HG03103 (cell line): Measurements from ENCODE around the gene DOCK1.

Experiments
- ATAC-seq: cut with Tn5 transposase; IDR thresholded peaks from one replicate; pipeline ENCODE4 v1.9.1; 2021; ENCODE audit warnings: low read depth; ENCODE audit not compliant: unreplicated experiment

The DOCK1 gene

DNA sequence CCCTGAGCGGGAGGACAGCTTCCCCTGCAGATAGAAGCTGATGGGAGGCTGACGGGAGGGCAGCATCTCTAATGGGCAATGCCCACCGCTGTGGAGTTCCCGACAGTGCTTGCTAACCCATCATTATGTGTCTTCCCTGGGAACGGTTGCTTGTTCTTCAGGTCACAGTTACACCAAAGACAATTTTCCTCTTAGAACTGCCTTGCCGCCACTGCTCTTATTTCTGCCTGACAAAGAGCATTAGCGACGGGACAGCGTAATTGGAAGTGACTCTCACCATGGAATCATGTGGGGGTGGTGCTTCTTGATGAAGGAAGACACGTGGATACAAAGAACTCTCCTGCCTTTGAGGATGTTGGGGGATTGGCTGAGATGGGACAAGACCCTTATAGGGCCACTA is 562.6 kb downstream of the DOCK1 start:
- ATAC-seq: no peak

DNA sequence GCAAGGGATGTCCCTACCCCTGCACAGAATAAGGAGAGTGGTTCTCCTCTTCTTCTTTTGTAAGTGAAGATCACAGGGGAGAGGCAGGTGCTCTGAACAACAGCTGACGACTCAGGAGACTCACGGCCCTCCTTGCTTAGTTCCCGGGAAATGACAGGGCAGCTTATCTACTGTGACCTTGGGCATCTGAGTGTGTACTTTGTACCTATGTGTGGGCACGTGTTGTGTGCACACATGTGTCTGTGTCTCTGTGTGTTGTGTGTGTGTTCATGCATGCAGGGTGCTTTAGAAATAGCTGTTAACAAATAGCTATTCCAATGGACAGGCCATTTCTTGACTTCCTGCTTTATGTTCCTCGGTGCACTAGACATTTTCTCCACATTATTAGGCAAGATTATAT is 563.4 kb downstream of the DOCK1 start:
- ATAC-seq: no peak

DNA sequence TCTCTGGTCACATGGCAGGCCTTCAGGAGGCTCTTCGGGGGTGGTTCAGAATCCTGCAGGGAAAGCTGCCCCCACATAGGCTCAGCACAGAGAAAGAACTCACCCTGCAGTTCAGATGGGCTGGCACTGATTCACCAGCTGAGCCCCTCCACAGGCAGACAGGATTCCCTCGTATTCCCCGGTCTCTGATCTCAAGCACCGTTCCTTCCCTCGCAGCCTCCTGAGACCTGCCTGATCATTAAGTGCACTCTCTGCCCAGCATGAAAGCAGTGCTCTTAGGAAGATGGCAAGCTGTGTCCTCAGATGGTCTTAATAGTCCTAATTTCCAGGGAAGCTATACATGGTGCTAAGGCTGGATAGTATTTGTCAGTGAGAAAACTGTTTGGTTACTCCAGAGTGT is 565.7 kb downstream of the DOCK1 start:
- no peak for ATAC-seq

DNA sequence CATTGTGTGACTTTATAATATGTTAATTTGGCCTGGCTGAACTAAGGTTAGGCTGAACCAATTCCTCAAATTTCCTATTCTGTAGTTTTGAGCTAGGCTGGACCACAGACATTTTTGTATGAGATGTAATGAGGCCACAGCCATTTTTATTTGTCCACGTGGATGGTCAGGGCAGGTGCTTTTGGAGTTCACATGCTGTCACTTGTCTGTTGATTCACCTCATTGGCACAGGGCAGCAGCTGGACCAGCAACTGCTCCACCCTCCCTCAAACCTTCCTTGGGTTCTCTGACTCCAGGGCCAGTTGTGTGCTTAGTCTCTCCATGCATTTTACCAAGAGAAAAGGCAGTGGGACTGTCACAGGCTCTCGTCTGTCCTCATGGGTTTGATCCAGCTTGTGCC is 567.7 kb downstream of the DOCK1 start:
- ATAC-seq: no peak

DNA sequence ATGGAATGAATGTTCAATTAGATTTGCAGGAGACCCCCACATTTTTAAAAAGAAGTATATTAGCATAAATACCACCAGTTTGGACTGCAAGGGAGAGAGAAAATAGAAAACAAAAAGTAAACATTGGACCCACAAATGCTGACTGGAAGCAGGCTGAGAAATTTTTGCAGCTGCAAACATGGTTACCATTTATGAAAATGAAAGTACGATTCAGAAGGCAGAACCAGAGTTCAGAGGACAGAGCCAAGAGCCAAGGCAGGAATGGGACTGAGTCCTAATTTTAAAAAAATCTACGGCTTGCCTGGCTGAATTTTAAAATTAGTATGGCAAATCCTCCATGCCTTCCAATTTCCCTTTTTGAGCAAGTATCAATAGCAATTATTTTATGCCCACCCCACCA is 569.3 kb downstream of the DOCK1 start:
- ATAC-seq: no peak

DNA sequence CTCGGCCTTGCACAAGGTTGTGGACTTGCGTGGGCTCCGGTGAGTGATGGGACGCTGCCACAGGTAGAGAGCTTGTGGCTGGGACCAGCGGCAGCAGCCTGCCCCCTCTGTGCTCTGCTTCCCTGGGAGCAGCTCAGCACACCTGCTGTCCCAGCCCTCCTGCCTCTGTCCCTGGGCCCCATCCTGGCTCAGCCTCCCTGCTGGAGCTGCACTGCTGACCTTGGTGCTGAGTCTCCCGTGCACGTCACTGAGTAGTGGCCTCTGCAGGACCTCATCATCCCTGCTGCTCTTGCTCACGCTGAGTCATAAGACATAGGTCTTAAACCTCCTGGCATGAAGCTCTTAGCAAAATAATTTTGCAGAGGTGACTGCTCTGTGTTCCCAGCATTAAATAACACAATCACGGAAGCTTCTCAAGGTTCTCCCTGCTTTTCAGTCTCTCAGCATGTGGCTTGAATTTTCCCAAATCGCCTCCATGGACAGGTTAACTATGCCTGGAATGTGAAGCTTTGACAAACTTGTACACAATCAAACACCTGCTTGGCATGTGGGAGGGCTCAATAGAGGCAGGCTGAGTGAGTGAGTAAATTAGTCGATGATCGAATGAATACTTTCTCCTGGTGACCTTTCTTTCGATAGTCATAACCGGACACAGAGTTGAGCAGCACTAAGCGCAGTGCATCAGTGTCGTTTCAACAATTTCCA is 580.1 kb downstream of the DOCK1 start:
- ATAC-seq: no peak

DNA sequence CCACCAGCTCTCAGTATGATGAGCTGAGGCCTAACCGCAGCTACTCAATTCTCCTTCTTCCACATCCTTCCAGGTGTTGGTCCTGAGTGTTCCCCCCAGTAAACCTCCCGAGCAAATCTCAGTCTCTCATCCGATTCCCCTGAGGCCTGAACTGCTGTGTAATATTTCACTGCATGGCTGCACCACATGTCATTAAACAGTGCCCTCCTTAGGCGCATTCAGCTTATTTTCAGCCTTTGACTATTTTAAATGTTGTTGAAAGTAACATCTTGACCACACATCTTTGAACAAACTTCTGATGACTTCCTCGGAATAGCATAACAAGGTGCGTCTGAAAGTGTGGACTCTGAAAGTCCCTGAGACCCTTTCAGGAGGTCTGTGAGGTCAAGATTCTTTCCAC is 581.1 kb downstream of the DOCK1 start:
- no peak for ATAC-seq

DNA sequence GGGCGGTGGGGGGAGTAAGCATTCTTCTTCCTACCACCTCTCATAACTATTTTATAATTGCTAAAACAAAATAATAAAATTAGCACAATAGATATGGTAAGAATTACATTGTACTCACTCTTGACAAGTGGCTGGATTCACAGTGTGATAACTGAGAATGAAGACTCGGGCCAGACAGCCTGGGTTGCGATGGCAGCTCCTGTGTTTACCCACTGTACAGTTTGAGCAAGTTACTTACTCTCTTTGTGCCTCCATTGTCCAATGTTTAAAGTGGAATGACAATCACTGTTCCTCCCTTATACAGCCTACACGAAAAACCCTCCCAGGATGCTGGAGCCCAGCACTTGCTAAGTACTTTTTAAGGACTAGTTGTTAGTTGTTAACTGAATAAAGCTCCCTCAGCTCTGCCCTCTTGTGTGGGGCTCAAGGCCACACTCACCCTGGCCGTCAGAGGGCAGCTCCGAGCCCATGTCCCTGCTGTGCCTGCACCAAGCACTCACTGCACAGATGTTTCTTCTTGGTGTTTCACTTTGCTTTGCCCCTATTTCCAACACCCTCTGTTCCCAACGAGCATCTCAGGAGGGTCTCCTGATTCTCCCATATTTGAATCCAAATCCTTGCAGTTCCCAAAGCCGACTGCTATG is 587.5 kb downstream of the DOCK1 start:
- no peak for ATAC-seq

DNA sequence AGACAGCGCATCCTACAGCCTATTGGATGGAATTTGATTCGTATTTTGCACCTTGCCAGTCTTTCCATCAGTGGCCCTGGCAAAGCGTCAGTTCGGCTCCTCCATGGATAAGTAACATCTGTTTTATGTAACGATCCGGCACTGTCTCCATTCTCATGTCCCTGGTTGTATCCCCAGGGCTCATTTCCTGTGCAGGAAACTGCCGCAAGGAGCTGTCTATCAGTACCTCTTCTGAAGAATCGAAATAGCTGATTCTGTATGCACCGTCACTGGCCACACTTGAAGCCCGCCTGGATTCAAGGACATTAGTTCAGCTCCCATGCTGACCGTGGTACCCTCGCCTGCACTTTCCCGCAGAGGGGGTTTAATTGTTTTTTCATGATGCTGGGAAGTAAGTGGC is 590.8 kb downstream of the DOCK1 start:
- no peak for ATAC-seq

DNA sequence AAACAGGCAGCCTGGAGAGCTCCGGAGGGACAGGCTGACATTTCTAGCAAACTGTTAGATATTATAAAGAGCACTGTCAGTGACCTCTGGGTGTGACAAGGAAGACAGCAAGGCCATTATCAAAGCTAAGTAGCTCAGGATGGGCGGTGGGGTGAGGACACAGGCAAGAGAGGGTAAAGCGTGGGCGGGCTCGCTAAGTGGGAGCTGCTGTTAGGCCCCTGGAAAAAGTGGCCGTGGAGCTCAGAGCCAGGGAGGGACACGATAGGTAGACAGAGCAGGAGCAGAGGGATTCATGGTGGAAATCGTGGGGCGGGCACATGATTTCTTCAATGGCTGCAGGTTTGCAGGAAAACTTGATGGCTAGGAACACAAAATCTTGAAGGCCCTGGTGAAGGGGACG is 592.5 kb downstream of the DOCK1 start:
- ATAC-seq: no peak

DNA sequence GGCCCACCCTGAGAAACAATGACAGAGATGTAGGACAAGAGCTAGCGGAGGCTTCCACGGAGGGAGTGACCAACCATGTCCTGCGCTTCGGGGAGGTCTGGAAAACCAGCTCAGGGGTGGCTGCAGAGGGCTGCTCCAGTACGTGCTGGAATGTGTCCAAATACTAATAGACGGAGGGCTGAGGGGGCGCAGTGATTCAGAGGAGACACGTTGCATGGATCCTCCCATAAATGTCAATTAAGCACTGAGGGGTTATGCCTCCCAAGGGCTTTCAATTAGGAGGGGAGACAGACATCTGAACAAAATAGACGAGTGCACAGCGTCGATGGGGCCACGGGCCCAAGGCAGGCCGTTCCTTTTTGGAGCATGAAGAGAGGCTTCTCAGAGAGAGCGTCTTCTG is 592.9 kb downstream of the DOCK1 start:
- ATAC-seq: no peak

DNA sequence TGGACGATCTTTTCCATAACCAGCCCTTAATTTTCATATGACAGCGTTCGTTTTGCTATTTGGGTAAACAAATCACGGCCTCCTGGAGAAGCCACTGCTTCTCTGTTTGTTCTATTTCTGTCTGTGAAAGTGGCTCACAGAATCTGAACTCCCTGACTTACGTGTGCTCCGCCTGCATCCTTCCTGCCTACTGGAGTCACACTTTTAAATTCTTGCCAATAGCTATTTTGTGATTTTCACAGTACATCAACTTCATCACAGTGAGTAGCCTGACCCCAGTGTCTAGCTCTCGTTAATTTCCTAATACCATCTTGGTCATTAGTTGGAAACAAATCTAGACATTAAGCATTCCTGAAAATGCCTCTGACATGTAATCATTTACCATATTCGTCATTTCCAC is 594.9 kb downstream of the DOCK1 start:
- ATAC-seq: no peak
